ENCODE measurements around the gene TRIM26.

TRIM26 gene

GRCh38 chr6:30211899-30212298, 1.3 kb downstream of the TRIM26 start:
- DNase-seq (ENCODE audit: low read depth in 1 of 2, low spot score in 1 of 2) = no peak

DNA sequence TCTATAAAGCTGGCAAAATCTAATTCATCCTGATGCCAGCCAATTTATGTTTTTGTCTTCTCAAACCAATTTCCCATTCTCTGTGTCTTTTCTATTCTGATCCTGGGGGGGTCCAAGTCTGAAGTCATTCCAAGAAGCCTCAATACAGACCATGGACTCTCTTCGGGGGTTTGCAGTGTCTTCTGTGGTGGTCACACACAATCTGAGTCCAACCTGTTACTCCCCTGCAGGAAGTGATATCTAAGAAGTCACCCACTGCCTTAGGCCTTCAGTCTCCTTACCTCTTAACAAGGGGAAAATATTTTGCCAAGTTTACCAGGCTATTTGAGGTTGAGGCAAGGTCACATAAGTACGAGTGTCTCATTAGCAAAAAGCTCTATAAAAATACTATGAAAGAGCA, 1.9 kb downstream of the TRIM26 start:
- DNase-seq (ENCODE audit: low read depth in 1 of 2, low spot score in 1 of 2) = no peak

DNA sequence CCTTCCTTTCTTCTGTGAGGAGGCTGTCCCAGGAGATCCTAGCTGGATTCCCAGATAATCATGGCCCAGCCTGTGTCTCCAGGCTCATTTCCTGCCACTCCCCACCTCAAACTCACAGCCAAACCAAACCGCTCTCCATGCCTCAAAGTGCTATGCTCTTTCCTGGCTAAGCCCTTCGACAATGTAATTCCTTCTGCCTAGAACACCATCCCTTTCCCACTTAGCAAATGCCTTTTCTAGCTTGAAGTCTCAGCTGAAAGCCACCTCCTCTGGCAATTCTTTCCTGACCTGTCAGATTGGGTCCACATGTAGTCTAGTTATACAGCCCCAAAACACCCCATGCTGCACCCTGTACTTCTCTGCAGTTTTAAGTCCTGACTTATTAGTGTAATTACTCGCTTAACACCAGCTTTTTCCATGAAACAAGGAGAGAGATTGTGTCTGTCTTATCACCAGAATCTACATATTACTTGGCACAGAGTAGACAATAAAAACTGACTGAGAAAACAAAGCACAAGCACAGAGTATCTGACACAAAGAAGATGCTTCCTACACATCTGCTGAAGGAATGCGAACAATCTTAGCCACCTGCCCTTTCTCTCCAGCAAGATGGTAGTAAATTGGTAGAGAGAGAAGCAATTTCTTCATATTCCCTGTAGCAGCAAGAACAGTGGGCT, 5.4 kb downstream of the TRIM26 start:
- no peak for DNase-seq (ENCODE audit: low read depth in 1 of 2, low spot score in 1 of 2)

DNA sequence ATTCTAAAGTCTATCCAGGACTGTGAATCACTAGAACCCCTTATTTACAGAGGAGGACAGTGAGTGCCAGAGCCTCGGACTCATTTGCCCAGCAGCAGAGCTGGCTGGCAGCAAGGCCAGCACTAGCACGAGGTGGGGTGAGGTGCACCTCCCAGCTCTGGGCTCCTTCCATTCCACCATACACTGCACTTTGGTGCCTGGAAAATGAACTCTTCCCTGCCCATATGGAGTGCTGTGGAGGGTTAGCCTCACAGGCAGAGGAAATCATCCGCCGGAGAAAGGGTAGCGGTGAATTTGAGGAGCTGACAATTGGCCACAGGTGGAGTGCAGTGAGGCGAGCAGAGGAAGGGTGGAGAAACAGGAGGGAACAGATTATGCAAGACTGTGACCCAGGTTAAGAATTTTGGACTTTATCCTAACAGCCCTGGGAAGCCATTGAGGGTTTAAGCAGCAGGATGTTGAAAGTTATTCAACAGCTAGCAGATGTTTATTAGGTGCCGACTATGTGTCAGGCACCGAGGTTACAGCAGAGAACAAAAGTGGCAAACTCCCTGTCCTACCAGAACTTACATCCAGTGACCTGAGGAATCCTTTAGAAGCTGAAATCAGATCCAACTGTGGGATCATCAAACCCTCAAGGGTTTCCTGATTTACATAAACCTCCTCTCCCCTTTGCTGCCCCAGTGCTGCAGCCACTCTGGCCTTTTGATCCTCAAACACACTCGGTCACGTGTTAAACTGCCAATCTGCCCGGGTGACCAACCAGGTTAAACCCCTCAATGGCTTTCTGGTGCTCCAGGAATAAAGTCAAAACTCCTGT, 6.2 kb downstream of the TRIM26 start:
- DNase-seq (ENCODE audit: low read depth in 1 of 2, low spot score in 1 of 2) = no peak

GRCh38 chr6:30206152-30206551, 7.1 kb downstream of the TRIM26 start:
- DNase-seq (ENCODE audit: low read depth in 1 of 2, low spot score in 1 of 2) = no peak

- DNase-seq (ENCODE audit: low read depth in 1 of 2, low spot score in 1 of 2) = no peak
Observed at GRCh38 chr6:30204116-30204515, 9.1 kb downstream of the TRIM26 start.

DNA sequence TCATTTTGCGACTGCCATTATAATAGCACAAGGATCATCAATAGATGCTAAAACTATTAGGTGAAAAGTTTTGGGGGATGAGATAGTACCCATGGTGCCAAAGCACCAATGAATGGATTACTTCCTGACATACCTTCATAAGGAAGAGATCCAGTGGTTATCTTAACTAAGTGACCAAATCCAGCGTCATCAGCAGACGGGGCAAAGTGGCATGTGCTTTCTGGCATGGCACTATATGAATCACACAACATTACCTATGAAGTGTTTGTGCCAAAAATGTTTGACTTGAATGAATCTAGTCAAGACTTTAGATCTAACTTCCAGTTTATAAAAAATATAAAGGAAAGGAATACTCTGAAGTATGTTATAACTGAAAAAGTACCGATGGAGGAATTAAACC, 10.8 kb downstream of the TRIM26 start:
- DNase-seq (ENCODE audit: low read depth in 1 of 2, low spot score in 1 of 2) = no peak

DNA sequence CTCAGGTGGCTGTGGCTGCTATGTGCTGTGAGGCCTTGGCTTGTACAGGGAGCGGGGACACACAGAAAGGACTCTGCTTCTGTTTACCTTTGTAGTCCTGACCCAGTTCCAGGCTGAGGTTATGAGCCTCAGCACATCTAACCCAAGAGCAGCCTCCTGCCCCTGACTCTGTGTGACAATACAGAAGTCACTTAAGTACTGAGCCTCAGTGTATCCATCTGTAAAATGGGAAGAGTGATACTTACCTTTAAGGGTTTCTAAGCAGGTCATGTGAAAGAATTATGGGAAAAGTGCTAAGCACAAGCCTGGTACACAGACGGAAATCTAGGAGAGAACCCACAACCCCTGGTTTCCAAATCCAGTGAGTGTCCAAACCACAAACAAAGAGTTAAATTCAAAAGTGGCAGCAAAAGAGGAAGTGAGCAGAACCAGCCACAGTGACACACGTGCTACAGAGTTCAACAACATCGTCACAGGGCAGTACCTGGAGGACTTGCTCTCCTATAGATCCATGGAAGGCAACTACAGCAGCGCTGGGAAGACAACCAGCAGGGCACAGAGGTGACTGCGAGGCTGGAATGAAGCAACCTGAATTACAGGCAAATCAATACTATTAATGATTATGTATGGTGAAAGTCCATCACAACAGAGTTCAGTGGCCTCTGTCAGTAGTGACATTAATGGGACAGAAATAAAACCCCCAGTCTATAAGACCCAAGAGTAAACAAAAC, 12.5 kb downstream of the TRIM26 start:
- no peak for DNase-seq (ENCODE audit: low read depth in 1 of 2, low spot score in 1 of 2)

DNA sequence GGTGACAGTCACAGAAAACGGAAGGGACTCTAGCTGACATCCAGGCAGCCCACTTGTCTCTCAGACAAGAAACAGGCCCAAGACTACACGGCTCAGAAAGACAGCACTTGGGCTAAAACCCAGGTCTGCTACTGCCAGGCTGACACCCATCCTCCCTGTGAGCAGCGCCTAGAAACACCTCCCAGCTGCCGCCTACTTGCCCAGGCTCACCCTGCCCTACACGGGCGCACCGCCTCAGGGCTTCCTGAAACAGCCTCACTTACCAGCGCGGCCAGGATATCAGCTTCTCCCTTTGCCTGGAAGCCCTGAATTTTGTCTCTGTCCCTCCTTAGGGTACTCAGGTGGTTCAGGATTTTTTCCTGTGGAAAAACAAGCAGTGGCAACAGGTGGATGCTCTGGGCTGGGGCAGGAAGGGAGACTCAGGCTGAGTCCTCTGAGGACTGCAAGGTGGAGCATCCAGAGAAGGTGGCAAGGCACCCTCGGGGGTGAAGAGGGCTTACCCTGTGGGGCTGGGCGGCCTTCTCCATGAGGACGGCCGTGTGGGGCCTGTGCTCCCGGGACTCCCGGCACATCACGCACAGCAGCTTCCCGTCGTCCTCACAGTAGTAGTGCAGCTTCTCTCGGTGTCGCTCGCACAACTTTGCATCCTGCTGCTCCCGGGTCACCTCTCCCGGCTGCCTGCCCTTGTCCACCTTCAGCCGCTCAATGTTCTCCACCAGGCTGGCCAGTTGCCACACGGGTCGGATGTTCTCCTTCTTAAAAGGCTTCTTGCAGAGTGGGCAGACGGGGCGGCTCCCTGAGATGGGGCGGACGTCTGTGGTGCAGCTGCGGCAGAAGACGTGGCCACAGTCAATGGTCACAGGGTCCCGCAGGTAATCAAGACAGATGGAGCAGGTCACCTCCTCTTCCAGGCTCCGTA, 14.8 kb downstream of the TRIM26 start:
- no peak for DNase-seq (ENCODE audit: low read depth in 1 of 2, low spot score in 1 of 2)

DNA sequence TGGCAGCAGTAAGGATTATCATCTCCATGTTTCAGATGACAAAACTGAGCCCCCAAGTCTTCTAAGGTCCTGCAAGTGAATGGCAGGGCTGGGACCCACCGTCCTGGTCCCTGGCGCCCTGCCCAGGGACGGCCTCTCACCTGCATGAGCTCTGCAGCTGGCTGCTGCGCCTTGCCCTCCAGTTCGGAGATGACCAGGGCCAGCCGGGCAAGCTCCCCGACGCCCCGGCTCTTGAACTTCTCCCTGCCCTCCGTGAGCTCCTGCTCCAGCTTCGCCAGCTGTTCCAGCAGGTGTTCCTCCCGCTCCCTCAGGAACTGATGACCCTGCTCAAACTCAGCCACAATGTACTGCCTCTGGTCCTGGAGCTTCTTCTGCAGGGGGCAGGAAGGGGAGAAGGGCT, 16.8 kb downstream of the TRIM26 start:
- DNase-seq (ENCODE audit: low read depth in 1 of 2, low spot score in 1 of 2) = no peak

DNA sequence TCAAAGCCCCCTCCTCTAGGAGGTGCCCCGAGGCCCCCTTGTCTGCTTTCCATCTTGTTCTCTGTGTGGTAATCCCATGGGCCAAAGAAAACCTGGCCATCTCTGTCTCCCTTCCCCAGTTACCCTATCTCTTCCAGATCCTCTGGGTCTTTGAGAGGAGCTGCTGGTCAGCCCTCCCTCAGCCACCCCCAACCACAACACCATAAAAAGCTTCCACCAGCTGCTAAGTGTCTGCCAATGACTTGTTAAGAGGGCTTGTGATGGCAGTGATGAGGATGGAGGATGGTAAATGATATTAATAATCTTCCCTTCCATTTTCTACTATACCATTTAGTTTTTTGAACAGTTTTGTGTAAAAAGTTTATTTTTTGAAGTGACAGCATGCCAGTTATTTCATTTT, 17.3 kb downstream of the TRIM26 start:
- DNase-seq (ENCODE audit: low read depth in 1 of 2, low spot score in 1 of 2) = no peak

DNA sequence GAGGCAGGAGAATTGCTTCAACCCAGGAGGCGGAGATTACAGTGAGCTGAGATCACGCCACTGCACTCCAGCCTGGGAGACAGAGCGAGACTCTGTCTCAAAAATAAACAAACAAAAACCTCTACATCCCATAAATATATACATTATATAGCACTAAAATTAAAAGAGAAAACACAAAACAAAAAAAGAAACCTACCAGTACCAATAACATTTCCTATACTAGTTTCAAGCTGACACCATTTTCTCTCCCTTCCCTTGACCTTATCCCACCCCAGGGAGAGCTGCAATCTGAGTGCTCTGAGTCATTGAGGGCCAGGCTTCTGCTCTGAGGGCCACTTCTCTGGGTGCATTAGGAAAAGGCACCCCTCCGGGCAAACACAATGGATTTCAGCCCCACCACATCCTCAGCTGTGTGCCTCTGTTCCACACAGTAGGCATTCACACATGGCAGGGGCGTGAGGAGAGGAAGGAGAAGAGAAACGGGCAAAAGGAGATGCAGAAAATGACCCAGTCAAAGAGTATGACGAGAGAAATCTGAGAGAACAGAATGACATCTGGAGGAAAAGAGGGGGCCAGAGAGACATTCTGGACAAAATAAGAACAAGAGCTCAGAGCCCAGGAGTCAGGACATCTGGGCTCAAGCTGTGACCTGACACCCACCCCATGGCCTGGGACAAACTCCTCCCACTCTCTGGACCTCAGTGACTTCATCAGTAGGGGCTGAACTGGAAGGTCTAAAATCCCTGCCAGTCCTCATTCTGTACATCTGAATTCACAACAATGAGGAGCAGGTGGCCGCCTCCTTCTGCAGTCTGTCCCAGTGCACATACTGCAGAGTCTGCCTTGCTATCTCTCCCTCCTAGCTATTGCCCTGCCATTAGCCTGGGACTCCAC, 18.2 kb downstream of the TRIM26 start:
- DNase-seq (ENCODE audit: low read depth in 1 of 2, low spot score in 1 of 2) = no peak

GRCh38 chr6:30192076-30192475, 21.1 kb downstream of the TRIM26 start:
- DNase-seq (ENCODE audit: low read depth in 1 of 2, low spot score in 1 of 2) = no peak

GRCh38 chr6:30188541-30188940, 24.7 kb downstream of the TRIM26 start:
- no peak for DNase-seq (ENCODE audit: low read depth in 1 of 2, low spot score in 1 of 2)

GRCh38 chr6:30185846-30186484, 27.2 kb downstream of the TRIM26 start:
- DNase-seq (ENCODE audit: low read depth in 1 of 2, low spot score in 1 of 2) = no peak

- DNase-seq (ENCODE audit: low read depth in 1 of 2, low spot score in 1 of 2) = no peak
Observed at GRCh38 chr6:30184417-30185031, 28.7 kb downstream of the TRIM26 start.

DNA sequence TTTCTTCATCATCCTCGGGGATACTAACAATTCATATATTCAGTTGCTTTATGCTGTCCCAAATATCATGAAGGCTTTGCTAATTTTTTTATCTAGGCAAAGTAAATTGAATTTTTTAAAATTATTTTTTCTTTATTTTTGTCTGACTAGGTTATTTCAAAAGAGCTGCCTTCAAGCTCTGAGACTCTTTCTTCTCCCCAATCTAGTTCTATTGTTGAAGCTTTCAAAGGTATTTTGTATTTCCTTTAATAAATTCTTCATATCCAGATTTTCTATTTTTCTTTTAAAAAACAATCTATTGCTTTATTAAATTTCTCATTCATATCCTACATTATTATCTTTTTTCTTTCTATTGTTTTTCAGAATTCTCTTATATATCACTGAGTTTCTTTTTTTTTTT, 33.1 kb downstream of the TRIM26 start:
- DNase-seq (ENCODE audit: low read depth in 1 of 2, low spot score in 1 of 2) = no peak

- no peak for DNase-seq (ENCODE audit: low read depth in 1 of 2, low spot score in 1 of 2)
Observed at GRCh38 chr6:30178837-30179236, 34.4 kb downstream of the TRIM26 start.

- no peak for DNase-seq (ENCODE audit: low read depth in 1 of 2, low spot score in 1 of 2)
Observed at GRCh38 chr6:30175765-30176164, 37.4 kb downstream of the TRIM26 start.

Measured in stimulated activated CD4-positive, alpha-beta T cell treated with anti-CD3 and anti-CD28 coated beads, Interleukin-15, amount 100 ng/mL, for 1 hour (primary cell).